HG03097 (cell line): ENCODE results near the gene KIAA0040.

Source experiments
- ATAC-seq: cut with Tn5 transposase; IDR thresholded peaks from one replicate; pipeline ENCODE4 v1.9.1; 2021; ENCODE audit not compliant: unreplicated experiment, low FRiP score

The KIAA0040 gene

DNA sequence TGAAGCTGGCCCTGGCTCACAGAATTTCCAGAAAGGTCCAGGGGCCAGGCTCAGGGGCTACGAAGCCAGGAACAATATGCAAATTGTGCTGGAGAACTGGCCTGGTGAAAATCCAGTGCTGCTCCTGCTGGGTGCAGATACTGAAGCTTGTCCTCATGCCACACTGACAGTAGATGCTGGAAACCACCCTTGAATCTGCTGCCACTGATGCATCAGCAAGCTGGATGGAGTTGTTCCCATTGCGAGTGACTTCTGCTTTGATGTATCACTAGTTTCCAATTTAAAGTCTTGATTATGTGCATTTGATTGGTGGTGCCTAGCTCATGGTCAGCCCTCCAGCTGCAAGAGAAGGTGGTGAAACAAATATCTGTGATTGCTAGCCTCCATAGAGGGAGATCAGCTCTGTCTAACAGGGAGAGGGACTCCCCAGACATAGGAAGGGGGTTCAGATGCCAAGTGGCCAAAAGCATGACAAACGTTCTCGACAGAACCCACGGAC is 11.0 kb upstream of the KIAA0040 start:
- ATAC-seq, result no peak

DNA sequence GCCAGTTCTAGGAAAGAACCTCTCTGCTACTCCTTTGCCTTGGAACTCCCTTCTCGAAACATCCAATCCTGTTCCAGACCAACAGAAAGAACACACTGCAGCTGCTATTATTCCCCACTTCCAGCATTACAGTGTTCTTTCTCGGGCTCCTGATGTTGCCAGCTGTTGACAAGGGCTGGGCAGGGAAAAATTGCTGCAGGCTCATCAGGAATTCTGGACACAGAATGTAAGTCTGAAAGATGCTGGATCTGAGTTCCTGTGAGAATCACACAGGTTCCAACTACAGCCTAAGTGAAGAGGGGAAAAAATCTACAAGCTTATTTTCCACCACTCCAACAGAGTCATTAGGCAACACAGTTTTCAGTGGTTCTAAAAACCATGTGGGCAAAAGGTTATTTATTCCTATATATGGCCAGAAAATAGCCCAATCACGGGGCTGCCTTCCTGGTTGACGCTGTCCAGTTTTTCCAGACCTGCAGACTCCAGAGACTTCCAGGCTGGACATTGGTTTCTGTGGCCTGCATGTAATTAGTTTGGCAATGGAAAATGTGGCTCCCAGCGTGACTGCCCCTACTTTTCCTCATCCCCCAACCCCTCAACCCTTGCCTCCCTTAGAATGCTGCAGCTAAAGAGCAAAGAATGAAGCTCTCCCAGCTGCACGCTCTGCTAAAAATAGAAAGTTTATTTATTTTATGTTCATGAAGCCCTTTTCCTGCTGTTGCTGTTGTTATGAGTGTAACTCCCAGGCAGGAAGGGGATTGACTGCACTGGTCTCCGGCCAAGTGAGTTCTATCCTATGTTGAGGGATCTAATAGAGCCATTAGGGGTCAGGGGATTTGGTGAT is 8.3 kb upstream of the KIAA0040 start:
- ATAC-seq, result no peak

DNA sequence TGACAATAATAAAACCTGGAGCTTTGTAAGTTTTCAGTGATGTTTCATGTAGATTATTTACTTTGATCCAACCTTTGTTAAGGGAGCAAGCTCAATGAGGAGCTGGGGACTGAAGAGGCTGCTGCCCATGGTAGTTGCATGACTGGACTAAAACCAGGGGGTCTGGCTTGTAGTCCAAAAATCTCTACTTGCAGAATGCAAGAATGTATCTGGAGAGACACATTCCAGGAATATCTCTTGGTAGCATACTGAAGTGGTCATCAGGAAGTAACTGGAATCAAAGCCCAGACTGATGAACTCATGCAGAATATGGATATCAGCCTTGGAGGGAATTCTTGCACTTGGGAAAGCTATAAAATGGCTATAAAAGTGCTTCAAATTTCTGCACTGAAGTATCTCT is 5.8 kb upstream of the KIAA0040 start:
- no peak for ATAC-seq

DNA sequence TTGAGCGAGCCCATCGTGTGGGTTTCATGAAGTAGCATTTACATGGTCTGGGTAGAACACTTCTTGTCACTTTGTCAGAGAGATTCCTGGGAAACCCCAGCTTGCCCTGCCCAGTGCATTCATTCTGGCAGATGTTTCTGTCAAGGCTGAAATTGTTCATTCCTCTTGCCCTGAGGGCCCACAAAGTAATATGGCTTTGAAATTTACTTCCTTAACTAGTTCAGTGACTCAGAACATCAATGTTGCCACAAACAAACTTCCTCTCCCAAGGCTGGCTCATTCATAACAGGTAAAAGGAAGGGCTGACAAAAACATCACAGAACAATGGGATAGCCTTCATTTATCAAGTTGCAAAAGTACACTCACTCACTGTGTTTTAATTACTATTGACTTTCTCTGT is 5.0 kb upstream of the KIAA0040 start:
- no peak for ATAC-seq

DNA sequence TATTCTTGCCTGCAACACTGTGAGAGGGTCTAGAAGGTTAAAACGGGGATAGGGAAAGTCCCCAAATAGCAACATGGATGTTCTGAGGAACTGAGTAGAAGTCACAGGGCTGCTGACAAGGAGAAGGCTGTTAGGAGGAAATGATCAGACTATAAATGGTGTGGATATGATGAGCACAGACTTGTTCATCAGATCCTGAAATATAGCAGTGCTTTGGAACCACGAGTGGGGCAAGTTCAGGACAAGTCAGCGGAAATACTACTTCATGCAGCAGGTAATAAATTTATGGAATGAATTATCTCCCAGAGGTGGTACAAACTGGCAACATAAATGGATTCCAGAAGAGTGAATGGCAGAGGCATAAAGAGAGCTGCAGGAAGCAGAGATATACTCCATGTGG is 3.2 kb upstream of the KIAA0040 start:
- no peak for ATAC-seq

DNA sequence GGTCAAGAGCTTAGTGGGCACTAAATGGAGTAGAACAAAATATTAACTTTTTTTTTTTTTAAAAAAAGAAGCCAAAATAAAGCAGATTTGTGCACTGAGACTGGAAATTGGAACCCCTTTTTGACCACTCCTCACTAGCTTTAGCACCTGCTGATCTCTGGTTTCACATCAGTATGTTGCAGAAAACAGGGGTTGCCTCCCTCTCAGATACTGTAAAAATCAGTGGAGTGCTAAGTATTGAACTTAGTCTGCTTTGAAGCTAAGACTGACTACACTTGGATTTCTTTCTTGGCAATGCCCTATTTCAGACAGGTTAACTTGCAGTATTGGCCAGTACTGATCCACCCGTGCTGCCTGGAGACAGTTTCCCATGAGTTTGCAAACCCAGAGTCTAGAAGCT is 2.7 kb upstream of the KIAA0040 start:
- ATAC-seq, result no peak

DNA sequence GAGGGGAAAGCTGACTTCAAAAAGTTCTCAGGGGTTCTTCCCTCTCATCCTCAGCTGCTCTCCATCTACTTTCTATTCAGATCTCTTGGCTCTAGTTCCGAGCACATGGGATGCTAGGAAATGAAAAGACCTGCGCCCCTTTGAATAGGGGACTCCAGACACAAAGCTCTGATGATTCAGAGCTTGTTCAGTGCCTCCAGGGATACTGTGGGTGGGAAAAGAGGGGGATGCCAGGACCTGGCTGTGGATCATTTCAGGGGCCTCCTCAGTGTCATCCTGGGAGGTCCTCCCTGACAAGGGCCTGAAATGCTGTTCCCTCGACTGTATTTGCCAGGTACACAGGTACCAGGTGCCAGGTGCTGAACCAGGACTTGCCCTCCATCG is 943 bp upstream of the KIAA0040 start:
- no peak for ATAC-seq

DNA sequence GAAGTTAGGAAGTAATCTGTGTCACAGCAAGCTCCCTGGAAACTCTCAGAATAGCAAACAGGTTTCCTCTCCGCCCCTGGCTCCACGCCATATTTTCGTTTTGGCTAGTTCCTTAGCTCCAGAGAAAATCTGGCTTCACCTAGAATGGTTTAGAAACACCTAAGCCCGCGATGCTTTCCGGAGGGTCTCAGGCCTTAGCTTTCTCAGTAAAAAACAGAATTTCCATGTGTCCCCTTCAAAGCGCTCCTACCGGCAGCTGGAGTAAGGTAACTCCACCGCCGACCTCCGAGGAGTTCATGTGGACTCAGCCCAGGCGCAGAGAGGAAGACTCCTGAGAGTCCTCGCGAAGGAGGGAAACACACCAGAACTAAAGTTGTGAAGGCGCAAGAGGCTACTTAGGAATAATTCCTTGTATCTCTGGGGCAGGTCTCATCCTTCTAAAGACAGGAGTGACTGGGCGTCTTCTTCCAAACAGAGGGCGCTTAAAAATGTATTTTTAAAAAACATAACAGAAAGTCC is 406 bp downstream of the KIAA0040 start:
- peak; percentile 3 for ATAC-seq

DNA sequence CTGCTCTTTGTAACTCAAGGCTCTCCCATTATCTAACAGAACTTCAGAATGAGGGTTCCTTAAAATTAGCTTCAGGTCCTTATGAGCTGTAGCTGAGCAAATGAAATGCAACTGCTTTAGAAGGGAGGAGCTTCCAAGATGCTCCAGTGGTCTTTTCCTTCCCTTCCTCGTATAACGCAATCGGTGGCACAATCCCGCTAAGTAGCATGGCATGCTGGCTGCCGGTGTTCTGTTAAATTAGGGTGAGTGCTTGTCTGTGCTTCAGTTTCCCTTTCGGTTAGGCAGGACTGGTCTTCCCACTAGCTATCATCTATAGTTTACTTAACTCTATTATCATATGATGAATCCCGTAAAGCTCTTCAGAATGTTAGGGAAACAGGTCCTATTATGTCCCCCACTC is 917 bp downstream of the KIAA0040 start:
- ATAC-seq, result no peak

DNA sequence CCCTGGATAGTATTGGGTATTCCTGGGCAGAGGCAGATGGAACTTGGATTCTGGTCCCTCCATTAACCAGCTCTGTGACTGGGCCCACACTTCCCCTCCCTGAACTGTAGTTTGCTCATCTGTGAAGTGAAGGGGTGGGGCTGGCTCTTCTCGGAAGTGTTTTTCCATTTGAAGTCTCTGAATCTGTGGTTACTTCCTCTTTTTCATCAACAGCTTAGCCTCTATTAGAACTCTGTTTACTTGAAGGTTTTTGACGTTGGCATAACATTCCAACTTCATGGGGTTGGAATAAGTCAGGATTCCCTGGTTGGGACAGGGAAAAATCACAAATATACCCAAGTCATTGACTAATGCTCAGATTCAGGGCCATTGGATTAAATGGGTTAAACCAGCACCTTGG is 3.6 kb downstream of the KIAA0040 start:
- ATAC-seq, result peak; percentile 35

DNA sequence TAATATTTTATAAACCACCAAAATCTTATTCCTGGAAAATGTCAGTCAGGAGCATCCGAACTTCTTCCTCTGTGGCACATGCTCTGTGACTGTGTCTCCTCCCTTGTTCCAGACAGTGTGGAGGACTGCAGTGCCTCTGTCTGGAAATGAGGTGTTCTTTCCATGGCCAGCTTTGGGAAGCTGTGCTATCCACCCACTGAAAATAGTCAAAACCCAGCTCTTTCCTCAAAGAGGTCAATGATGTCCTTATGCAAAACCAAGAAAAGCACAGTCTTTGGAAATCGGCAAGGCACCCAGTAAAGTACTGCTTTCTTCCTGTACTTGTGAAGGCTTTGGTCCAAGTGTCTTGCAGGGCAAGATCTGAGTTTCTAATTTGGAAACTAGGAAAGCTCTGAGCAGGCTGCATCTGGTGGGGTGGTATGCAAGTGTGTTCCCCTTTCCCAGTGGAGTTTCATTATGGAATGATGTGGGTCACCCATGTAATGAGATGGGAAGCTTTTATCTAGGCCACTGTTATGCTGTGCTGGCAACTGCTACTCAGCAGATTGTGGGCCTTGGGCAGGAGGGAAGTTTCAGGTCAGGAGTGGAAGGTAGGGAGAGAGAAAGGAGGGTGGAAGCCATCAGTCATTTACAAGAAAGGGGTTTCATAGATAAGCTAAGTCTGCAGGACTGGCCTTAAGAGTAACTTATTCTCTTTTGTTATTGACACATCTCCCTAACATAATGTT is 6.0 kb downstream of the KIAA0040 start:
- no peak for ATAC-seq

DNA sequence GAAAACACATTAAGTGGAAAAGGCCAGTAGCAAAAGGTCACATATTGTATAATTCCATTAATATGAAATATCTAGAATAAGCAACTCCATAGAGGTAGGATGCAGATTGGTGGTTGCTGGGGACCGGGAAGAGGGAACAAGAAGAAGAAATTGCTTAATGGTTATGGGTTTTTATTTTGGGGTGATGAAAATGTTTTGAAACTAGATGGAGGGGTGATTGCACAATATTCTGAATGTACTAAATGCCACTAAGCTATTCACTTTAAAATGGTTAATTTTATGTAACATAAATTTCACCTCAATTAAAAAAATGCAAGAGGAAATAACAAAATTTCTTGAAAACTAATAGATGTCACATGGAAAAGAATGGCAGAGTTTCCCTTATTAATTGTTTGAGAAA is 6.7 kb downstream of the KIAA0040 start:
- no peak for ATAC-seq

DNA sequence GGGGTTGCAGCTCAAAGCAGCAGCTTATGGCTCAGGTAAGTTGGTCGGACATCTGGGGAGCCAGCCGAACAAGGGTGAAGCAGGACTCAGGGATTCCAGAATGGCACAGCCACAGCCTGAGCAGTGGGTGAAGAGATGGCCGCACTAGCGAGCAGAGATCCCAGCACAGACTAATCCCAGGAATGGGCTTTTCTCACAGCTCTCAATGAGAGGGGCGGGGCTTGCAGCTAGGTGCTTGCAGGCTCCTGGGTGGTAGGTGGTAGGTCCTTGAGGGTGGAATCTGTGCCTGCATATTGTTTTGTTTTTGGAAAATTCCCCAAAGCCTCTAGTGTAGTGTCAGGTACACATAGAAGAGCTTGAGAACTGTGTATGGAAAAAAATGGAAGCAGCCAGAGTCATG is 9.0 kb downstream of the KIAA0040 start:
- no peak for ATAC-seq

DNA sequence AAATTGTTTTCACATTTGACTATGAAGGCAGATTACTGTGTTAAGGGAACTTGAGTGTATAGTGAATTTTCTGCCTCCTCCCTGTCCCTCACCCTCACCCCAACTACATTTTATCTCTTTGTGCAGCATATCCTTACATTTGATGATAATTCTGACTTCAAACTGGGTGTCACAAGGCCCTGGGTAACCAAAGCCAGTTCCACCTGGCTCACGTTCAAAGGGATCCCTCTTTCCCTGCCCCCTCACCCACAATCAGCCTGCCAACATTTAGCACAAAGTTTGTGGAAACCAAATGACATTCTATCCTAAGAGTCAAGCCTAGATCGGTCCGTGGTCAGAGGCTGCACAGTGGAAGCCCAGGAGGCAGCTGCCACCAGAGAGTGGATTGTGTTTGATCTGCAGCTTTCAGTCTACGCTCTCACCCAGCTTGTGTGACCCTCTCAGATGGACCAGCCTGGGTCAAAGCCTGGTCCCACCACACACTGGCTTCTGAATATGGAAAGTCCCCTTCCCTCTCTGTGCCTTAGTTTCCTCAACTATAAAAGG is 10.3 kb downstream of the KIAA0040 start:
- ATAC-seq, result no peak

DNA sequence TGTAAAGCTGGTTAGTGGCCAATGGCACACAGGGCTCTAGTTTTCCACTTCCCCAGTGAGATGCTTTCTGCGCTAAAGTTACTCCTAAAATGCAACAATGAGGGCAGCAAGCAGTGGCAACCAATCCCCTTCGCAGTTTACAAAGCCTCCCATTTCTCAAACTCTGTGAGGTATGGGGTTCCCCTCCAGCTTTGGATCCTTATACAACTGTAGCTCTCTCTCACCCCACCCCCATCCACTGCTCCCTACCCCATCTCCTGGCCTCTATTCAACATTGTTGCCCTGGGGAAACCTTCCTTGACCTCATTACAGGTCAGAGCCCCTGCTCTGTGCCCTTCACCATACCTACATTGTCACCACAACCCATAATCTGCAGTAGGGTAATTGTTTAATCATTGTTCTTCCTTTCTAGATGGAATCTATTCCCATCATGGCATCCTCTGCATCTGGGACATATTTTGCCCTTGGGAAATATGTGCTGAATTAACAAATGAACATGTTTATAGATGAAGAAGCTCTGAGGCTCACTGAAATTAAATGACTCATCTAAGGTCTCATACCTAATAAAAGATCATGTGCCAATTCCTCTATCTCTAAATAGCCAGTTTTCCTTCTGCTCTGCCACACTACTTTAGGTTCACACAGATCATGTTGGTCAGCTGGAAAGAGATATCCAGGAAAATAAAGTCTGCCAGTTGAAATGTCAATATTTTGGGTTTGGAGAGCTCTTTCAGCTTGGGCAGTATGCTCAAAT is 12.6 kb downstream of the KIAA0040 start:
- no peak for ATAC-seq

DNA sequence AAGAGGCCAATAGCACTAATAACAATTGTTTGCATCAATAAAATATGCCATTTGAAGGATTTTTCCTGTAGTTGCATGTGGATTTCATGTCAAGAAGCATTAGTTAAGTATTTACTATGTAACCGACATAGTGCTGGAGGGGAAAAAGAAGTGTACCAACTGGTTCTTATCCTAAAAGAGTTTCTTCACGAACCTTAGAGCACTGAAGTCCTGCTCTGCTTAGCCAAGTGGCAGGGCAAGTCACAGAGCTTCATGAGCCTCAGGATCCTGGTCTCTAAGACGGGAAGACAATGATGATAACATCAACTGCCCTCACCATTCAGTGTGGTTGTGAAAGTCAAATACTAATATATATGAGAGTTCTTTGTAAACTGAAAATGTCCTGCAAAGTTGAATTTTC is 14.1 kb downstream of the KIAA0040 start:
- ATAC-seq, result no peak

DNA sequence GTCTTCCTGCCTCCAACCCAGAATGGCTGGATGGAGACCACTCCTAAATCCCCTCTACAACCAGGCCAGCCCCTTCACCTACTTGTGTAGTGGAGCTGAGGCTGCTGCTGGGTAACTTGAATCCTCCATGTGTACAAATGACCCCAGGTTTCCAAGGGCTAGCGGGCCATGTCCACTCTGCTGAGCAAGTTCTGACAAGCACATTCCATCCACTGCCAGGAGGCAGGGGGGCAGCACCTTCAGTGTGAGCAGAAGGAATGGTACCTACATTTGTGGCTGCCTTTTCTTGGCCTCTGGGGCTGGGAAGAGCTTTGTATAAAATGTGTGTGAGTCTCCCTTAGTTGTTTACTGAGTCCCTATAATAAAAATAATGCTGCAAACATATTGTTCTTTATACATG is 14.5 kb downstream of the KIAA0040 start:
- no peak for ATAC-seq

DNA sequence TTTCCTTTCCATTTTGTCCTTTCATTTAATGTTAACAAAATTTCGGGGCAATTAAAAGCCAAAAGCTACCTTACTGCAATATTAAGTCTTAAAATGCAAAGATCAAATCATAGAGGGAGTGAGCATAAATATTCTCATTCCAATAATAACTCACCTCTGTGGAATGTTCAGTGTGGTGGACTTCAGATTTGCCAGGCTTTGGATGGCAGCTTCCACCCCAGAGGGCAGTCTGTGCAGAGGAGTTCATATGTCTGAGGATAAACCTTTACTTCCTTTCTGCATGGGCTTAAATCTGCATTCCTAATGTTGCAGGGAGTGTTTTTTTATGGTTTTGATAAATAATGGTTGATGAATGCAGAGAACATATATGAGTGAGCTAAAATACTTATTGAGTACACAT is 16.3 kb downstream of the KIAA0040 start:
- no peak for ATAC-seq

DNA sequence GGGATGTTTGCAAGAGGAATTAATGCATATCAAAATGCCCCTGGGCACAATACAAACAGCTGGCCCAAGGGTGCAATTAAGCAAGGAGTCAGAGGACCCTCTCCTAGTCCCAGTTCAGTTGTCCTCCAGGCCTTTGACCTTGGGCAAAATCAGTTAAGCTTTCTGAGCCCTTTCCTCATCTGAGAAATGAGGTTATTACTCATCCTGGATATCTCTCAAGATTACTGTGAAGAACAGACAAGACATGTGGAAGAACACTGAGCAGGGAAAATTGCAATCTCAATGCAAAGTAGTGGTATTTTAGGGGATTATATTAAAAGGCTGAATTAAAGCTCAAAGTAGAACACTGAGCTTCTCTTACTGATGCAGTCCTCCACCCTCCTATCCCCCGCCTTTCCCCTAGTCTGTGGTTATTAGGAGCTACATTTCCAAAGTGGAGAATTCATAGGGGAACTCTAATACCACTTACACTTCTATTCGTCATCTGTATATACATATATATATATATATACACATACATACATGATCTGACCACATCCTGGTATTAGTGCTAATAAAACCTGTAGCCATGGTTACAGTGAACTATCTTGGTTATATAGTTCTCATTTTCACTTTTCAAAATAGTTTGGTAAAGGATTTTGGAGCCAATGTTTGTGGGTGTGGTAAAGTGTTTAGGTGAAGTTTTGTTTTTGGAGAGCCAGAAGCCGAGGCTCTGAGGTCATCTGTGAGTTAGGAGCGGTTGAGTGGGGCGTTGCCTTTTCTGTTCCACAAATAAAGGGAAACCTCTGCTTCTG is 18.1 kb downstream of the KIAA0040 start:
- peak; percentile 72 for ATAC-seq

DNA sequence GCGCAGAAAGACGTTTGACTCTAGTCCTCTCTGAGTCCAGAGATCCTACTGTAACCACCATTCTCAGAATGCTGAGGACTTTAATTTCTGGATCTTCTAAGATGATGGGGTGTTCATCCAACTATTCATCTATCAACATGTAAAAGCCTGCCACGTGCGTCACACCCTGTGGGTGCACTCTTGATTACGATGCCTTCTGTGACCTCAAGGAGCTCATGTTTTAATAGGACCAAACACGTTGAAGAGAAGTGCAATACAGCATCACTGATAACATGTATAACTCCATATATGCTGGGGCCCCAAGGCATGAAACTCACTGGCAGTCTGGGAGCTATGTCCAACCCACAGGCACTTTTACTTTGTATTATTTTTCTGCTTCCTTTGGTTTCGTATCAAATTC is 19.0 kb downstream of the KIAA0040 start:
- ATAC-seq, result no peak
